LHCN-M2 (cell line): ENCODE data around the gene FBXO46. TPM values are rescaled to one million over a fixed set of nuclear protein-coding genes. Genes with fewer than 3 reads are reported as not detected.

Source experiments
- DNase-seq: peaks from one replicate; pipeline ENCODE4 v3.0.0-alpha.2; 2012; ENCODE audit warnings: low read depth
- polyA plus RNA-seq: library from polyadenylated mRNA; unstranded; fragments of >200 nt; gene quantifications from one replicate; pipeline ENCODE4 v1.2.1, GENCODE V29; 2012; ENCODE audit warnings: missing spikeins
- total RNA-seq: library from RNA; depleted of rRNA; stranded (reverse); fragments of >200 nt; gene quantifications from 2 replicates; pipeline ENCODE4 v1.2.3, GENCODE V29; 2014; rRNA removed

Gene FBXO46, protein sequence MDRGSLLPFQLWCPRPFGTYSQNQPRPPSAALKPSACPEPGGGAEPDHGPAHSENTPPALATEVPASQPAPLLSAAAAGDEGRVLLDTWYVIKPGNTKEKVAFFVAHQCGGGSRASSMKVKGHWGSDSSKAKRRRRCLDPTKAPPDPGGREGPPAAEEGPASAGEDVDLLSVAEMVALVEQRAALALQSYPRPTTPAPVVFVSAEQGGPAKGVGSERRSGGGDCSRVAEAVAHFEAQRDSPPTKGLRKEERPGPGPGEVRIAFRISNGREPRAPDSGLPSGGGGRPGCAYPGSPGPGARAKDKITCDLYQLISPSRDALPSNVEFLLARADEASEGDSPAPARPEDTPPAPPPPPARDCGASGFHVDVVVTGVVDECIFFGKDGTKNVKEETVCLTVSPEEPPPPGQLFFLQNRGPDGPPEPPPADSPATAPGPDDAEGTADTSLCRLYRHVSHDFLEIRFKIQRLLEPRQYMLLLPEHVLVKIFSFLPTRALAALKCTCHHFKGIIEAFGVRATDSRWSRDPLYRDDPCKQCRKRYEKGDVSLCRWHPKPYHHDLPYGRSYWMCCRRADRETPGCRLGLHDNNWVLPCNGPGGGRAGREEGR
- 8.4 and 11.5 TPM in 2 replicates for total RNA-seq
- 4.7 TPM for polyA plus RNA-seq

DNA sequence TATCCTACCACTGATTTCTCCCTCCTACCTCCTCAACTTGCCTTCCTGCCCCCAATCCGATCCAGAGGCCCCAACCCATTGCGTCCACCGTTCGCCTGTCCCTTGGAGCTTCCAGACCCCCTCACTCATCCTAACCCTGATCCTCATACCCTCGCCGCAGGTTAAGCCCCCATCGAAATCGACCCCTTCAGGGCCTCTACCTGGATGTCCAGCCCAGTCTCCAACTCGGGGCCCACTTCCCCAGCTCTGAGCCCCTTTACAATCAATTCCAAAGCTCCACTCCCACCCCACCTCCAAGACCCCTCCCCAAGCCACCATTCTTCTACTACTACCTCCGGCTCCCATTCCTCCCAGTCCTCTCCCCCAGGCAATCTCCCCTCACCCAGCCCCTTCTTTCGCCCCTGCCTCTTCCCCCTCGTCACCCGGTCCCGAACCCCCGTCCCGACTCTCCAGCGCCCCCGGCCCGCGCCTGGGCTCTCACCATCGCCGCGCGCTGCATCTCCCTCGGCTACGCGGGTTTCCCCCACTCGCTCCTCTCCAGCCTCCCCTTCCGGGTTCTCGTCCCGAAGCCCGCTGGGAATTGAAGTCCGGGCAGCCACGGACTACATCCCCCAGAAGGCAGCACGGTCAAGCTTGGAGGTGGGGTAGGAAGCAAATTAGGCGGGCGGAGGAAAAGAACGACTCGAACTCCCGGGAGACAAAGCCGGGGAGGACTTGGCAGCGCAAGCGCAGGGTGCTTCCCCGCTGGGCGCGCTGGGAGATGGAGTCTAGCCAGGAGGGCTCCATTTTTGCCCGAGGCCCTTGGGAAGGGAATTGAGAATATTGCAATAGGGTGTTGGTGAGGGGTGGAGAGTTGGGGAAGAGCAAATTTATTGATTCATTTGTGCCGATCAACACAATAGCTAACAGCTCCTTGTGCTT lies at the start of gene FBXO46:
Gene FBXO46 (minus strand): TSS at position 529 of the 921 bp plus-strand sequence. CDS start 17,401 bp downstream, outside the sequence.
- peak; percentile 99 for DNase-seq

DNA sequence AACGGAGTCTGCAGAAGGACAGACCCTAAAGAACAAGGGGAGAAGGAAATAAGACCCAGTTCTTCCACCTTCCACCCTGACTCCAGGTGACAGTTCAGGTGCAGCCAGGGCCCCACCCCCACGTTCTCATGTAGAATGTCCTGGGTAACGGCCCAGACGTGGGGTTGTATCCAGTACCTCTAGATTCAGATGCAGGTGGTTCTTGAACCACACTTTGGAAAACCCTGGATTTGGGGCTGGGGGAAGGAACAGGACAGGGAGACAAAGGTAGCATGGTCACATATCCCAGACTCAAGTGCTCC lies 49.4 kb upstream of the FBXO46 start:
- no peak for DNase-seq

DNA sequence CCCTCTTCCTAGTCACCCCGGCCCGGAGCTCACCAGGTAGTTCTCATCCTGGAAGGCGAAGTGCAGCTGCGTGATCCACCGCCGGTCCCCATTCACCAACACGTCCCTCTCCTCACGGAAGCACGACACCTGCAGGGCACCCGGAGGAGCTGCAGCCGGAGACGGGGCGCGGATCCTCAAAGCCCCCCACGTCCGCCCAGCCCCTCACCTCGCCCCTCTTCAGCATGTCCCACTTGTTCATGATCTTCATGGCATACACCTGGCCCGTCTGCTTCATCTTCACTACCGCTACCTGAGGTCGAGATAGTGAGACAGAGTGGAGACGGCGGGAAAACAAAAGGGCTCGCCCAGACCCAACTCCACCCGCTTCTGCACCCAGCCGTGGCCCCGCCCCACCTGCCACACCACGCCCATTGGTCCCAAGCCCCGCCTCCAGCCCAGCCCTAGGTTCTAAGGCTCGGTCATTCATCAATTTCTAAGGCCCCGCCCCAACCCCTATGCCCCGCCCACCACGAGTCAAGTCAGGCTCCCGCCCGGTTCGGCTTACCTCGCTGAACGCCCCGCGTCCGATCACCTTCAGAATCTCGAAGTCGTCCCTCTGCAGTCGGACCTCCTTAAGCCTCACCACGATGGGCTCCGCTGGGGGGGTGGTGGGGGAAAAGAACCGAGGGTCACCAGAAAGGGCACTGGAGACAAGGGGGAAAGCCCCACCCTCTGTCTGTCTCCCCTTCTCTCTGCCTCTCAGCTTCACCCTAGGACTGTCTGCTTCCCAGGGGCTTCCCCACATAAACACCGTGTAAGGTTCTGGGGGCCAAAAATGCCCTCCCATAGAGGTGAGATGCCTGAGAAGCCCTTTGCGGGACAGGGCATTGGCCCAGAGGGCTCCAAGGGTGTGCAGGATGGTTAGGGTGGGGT lies 48.8 kb upstream of the FBXO46 start:
- no peak for DNase-seq

DNA sequence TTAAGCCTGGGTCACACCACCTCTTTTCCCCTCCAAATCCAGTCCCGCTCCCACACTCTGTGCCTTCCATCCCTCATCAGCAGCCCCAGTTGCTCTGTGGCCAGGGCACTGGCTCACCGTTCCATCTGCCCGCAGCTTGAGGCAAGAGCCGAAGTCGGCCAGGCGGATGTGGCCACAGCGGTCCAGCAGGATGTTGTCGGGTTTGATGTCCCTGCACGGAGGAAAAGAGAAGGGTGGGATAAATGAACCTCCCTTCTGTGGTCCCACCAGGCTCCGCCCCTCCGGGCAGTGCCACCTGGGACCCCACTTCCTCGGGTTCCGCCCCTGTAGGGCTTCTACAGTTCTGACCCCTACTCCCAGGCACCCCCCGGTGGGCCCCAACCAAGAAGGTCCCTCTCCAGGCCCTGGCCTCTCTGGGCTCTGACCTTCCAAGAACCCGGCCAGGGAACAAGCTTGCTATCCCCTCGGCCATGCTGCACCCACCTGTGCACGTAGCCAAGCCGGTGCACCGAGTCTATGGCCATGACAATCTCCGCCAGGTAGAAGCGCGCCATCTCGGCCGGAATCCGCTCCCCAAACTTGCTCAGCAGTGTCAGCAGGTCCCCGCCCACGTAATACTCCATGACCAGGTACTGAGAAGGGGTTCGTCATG lies 47.4 kb upstream of the FBXO46 start:
- no peak for DNase-seq

DNA sequence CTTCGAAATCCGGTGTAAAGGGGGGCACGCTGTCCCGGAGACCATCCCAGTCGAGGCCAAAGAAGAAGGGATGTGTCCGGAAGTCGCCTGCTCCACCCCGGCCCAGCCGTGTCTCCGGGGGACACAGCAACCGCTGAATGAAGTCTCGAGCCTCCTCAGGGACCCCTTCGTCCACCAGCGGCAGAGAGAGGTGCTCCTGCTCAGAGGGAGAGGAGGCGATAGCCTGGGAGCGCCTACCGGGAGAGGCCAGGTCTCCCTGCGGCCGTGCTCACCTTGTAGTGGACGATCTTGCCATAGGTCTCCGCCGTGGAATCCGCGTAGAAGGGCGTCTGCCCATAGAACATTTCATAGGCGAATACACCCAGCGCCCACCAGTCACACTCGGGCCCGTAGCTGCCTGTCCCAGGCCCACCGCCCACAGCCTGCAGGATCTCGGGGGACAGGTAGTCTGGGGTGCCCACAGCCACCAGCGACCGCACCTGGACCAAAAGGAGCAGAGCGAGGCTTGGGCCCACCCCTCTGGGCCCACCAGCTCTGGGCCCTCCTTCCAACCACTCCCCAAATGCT lies 46.8 kb upstream of the FBXO46 start:
- no peak for DNase-seq

DNA sequence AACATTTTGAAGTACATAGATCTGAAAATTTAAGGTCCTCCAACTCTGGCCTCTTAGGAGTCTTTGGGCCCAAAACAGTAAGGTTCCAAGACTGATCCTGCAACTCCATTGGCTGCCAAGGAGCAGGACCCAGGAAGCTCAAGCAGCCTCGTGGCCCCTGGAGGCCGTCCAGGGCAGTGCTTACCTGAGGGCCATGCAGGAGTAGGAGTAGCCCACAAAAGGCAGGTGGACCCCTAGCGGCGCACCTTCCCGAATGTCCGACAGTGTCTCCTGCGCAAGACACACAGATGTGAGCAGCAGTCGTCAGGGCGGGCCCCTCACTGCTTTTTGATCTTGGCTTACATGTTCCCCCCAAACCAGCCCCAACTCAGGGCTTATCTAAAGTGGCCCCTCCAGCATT lies 44.1 kb upstream of the FBXO46 start:
- DNase-seq: no peak

DNA sequence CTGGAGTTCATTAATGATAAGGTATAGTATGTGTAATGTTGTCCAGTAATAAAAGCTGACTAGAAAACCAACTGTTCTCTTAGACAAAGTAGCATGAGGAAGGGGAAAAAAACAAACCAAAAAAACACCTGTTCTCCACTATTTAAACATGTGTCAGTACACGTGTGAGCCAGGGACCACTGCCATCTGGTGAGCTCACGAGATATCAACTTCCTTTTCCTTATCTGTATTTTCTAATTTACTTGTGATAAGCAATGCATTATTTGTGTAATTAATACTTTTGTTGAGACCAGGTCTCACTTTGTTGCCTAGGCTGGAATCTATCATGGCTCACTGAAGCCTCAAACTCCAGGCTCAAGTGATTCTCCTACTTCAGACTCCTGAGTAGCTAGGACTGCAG lies 42.7 kb upstream of the FBXO46 start:
- DNase-seq: peak; percentile 36

DNA sequence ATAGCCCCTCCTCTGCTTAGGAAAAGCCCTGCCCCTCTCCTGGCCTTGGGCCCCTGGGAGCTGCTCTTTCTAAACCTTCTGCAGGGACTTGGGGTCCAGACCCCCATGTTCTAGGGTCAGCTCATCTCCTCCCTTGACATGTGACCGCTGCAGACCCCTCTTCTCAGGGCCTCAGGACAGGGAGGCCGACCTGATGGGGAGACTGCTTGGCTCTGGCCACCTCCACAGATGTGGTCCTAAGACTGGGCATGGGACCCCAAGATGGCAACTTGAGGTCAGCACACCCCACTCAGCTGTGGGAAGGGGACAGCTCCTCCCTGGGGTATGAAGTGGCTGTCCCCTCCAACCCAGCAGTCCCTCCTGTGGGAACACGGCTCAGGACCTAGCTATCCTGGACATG lies 42.2 kb upstream of the FBXO46 start:
- DNase-seq: no peak

DNA sequence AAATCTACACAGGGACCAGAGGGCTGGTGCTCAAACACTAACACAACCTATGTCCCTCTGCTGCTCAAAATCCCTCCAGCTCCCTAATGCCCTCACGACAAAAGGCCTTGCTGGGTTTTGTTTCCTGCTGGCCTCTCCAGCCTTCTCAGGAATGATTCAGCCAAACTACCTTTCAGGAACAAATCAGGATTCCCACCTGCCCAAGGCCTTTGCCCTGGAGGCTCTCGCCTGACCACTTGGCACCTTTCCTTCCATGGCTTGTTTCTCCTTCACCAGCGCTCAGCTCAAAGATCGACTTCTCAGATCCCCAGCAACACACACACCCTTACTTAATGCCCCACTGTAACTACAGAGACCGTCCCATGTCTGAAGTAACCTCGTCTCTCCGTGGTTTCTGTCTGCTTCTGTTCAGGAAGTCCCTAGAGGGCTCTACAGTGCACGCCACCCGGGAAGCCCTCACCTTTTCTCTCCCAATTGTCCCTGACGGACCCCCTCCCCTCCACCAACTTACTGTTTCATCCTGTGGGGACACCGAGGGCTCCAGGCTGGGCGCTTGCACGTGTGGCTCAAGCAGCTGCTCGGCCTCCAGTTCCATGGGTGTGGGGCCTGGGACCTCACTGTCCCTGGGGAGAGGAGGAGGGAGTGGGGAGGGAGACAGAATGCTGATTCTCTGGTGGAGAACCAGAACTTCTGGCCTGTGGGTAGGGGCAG lies 41.6 kb upstream of the FBXO46 start:
- DNase-seq: no peak

DNA sequence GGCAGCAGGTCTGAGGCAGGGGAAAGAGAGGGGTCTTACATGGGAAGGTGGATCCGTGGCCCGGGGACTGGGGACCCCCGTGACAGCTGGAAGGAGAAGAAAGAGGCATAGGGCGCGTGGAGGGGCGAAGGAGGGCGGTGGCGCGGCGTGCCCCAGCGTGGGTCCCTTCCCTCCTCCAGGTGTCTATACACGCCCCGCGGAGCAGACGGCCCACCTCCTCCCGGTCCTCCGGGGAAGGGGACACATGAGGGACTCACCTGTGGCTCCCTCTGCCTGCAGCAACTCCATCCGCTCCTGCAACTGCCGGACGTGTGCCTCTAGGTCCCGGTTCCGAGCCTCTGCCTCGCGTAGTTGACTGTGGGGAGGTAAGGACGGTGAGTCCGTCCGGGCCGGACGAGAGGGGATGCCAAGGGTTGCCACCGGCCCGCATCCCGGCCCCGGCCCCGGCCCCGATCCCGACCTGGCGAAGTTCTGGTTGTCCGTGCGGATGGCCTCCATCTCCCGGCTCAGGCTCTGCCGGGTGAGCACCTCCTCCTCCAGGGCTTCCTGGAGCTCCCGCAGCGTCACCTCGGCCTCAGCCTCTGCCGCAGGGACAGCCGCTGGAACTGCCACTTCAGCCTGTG lies 40.7 kb upstream of the FBXO46 start:
- no peak for DNase-seq

DNA sequence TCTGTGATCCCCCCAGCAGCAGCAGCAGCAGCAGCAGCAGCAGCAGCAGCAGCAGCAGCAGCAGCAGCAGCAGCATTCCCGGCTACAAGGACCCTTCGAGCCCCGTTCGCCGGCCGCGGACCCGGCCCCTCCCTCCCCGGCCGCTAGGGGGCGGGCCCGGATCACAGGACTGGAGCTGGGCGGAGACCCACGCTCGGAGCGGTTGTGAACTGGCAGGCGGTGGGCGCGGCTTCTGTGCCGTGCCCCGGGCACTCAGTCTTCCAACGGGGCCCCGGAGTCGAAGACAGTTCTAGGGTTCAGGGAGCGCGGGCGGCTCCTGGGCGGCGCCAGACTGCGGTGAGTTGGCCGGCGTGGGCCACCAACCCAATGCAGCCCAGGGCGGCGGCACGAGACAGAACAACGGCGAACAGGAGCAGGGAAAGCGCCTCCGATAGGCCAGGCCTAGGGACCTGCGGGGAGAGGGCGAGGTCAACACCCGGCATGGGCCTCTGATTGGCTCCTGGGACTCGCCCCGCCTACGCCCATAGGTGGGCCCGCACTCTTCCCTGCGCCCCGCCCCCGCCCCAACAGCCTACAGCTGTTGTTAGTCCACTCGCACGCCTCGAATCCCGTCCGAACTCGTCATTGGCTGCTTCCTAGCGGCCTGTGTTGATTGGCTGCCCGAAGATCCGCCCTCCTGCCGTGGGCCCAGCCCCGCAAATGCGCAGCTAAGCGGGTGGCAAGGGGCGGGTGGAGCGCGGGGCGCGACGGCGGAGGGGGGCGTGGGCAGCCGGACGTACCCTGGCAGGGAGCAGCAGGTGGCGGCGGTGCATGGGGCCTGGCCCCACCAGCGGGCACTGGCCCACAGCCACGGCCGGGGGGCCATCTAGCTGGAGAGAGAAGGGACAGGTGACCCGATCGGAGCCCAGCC lies 39.8 kb upstream of the FBXO46 start:
- peak; percentile 98 for DNase-seq

DNA sequence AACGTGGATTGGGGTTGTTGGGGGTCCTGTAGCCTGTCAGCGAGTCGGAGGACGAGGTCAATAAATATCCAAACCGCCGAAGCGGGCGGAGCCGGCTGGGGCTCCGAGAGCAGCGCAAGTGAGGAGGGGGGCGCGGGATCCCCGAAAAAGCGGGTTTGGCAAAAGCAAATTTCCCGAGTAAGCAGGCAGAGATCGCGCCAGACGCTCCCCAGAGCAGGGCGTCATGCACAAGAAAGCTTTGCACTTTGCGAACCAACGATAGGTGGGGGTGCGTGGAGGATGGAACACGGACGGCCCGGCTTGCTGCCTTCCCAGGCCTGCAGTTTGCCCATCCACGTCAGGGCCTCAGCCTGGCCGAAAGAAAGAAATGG lies 39.1 kb upstream of the FBXO46 start:
- peak; percentile 52 for DNase-seq

DNA sequence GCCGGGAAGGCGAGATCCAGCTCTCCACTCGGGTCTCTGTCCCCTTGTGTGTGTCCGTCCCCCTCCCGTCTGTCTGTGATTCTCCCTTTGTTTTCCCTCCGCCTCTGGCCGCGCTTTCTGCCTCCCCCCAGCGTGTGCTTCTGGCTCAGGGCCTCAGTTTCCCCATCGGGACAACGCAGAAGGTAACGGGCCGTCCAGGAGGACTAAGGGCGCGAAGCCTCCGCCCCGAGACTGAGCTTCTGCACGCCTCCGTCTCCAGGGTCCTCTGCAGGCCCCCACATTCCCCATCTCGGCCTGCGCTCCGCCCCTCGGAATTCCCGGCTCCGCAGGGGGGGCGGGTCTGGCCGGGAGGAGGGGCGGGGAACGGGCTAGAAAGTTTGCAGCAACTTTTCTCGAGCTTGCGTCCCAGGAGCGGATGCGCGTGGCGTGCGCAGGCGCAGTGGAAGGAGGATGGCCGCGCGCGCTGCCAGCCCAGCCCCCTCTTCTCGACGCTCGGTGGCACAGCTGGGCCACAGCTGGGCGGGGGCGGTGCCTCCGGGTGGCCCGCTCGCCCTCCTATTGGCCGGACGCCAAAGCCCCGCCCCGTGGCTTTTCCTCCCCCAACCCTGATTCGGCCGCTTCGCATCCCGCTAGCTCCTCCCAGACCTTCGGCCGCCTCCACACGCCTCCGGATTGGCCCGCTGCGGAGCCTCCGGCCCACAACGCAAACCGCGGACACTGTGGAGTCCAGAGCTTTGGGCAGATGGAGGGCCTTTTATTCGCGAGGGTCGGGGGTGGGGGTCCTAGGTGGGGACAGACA lies 38.5 kb upstream of the FBXO46 start, which contains the start of gene SIX5:
Gene SIX5 (minus strand): TSS at position 269 of the 799 bp plus-strand sequence. CDS start 408 bp downstream, outside the sequence.
- DNase-seq: peak; percentile 97

DNA sequence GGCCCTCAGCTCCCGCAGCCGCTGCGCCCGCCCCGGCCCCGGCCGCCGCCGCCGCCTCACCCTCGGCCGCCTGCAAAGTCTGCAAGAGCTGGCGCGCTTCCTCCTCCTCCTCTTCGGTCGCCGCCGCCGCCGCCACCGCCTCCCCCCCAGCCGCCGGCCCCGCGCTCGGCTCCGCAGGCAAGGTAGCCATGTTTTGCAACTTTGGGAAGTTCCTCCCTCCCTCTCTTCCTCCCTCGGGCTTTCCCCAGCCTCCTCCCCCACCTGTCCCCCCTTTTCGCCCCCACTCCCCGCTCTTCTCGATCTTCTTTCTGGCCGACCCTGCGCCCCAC lies 37.9 kb upstream of the FBXO46 start:
- DNase-seq: peak; percentile 45

DNA sequence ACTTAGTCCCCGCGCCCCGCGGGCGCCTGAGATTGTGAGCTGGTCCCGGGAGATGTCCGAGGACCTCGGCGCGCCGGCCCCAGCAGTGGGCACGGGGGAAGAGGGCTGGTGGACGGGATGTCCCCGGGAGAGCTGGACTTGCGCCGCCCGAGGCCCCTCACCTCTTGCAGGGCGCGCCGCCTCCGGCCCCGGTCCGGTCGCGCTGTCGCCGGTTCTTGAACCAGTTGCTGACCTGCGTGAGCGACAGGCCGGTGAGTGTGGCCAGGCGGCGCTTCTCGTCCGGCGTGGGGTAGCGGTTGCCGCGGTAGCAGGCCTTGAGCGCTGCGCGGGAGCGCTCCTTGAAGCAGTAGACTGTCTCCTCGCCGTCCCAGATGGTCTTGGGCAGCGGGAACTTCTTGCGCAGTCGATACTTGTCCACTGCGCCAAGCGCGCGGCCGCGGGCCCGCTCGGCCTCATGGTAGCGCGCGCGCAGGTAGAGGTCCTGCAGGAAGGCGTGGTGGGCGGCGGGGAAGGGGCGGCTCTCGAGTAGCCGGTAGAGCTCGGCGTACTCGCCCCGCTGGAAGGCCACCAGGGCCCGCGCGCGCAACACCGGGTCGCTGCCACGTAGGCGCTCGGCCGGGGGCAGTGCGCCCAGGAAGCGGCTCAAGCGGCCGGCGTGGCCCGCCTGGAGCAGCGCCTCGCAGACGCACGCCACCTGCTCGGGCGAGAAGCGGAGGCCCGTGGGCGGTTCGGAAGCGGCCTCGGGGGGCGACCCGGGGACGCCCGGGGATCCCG lies 37.4 kb upstream of the FBXO46 start:
- peak; percentile 54 for DNase-seq

DNA sequence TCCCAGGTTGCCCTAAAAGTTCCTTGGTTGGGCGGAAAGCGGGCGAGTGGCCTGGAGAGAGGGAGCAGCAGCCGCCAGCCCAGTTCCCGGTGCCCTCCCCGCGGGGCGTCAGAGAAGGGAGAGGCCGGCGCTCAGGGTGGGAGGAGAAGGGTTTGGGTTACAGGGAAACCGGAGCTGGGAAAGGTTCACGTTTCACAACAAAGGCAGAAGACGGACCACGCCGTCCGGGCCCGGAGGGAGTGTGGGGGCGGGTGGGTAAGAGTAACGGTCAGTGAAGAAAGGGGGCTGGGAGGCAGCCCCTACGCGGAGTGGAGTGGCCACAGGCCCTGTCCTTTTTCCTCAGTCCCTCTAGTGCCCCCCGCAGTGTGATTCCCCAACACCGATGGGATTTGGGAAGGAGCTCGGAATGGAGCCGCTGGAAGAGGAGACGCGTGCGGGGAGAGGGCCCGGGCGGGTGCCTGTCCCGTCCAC lies 36.7 kb upstream of the FBXO46 start:
- DNase-seq: peak; percentile 83
